Neural progenitor cell (in vitro differentiated cells): ENCODE measurements around the gene TNIK. TPM values are rescaled to one million over a fixed set of nuclear protein-coding genes. Genes with fewer than 3 reads are reported as not detected.

Experiments used
- DNase-seq: peaks from one replicate; pipeline ENCODE4 v3.0.0-alpha.2; 2016; ENCODE audit warnings: low spot score
- H2AFZ ChIP-seq: fragments of 200-600 bp; sonication (generic); replicated peaks from 2 replicates; pipeline ENCODE4 v1.6.1; 2016; ENCODE audit warnings: antibody characterized with exemption
- H3F3A ChIP-seq: fragments of 200-600 bp; sonication (generic); 2 replicates; pipeline ENCODE4 v1.6.1; 2016; ENCODE audit warnings: antibody characterized with exemption, low read depth
- H3K27ac ChIP-seq: fragments of 200-600 bp; sonication (generic); 2 replicates; pipeline ENCODE4 v1.5.1; 2016; ENCODE audit warnings: mild to moderate bottlenecking
- H3K27me3 ChIP-seq: fragments of 200-600 bp; sonication (generic); 2 replicates; pipeline ENCODE4 v1.6.1; 2016; ENCODE audit warnings: mild to moderate bottlenecking, moderate library complexity
- H3K36me3 ChIP-seq: fragments of 200-600 bp; sonication (generic); 2 replicates; pipeline ENCODE4 v1.5.1; 2016
- H3K4me1 ChIP-seq: fragments of 200-600 bp; sonication (generic); 2 replicates; pipeline ENCODE4 v1.6.1; 2016; ENCODE audit warnings: mixed run types
- H3K4me2 ChIP-seq: fragments of 200-600 bp; sonication (generic); 2 replicates; pipeline ENCODE4 v1.6.1; 2016
- H3K4me3 ChIP-seq: fragments of 200-600 bp; sonication (generic); 2 replicates; pipeline ENCODE4 v1.5.1; 2016
- H3K79me2 ChIP-seq: fragments of 200-600 bp; sonication (generic); 2 replicates; pipeline ENCODE4 v1.6.1; 2016; ENCODE audit warnings: low read depth
- H3K9ac ChIP-seq: fragments of 200-600 bp; sonication (generic); 2 replicates; pipeline ENCODE4 v1.6.1; 2016
- H3K9me3 ChIP-seq: fragments of 200-600 bp; sonication (generic); 2 replicates; pipeline ENCODE4 v1.5.1; 2016; ENCODE audit warnings: low read depth
- H4K20me1 ChIP-seq: fragments of 200-600 bp; sonication (generic); 2 replicates; pipeline ENCODE4 v1.6.1; 2016; ENCODE audit warnings: low read depth
- H3K27ac Mint-ChIP-seq: 3 replicates; pipeline ENCODE4 v1.8.0; 2021; ENCODE audit warnings: mixed read lengths
- H3K27me3 Mint-ChIP-seq: 2 replicates; pipeline ENCODE4 v1.8.0; 2022; ENCODE audit warnings: low read depth, mild to moderate bottlenecking, inconsistent platforms, moderate library complexity, mixed read lengths; ENCODE audit not compliant: insufficient read depth
- H3K36me3 Mint-ChIP-seq: 3 replicates; pipeline ENCODE4 v1.8.0; 2021; ENCODE audit warnings: mixed read lengths
- H3K4me1 Mint-ChIP-seq: 3 replicates; pipeline ENCODE4 v1.8.0; 2021; ENCODE audit warnings: mixed read lengths
- H3K4me3 Mint-ChIP-seq: 3 replicates; pipeline ENCODE4 v1.8.0; 2021; ENCODE audit warnings: mild to moderate bottlenecking, moderate library complexity, mixed read lengths
- H3K9me3 Mint-ChIP-seq: 3 replicates; pipeline ENCODE4 v1.8.0; 2020; ENCODE audit warnings: mixed read lengths
- EZH2 ChIP-seq: fragments of 200-600 bp; sonication (generic); IDR thresholded peaks from 2 replicates; pipeline ENCODE4 v1.6.1; 2017; ENCODE audit warnings: antibody characterized with exemption, mild to moderate bottlenecking, moderate library complexity
- EZH2phosphoT487 ChIP-seq: fragments of 200-600 bp; sonication (generic); IDR thresholded peaks from 2 replicates; pipeline ENCODE4 v1.6.1; 2017; ENCODE audit warnings: antibody characterized with exemption
- total RNA-seq: library from RNA; depleted of rRNA; stranded (reverse); fragments of >200 nt; gene quantifications from 2 replicates; pipeline ENCODE4 v1.2.3, GENCODE V29; 2015; ENCODE audit warnings: low replicate concordance
- TF ChIP-seq, protein P1 (sequence below): fragments of 200-600 bp; sonication (generic); IDR thresholded peaks from 2 replicates; pipeline ENCODE4 v1.5.1; 2017; ENCODE audit warnings: antibody characterized with exemption, mild to moderate bottlenecking

The TNIK gene
- total RNA-seq, 1 donor from 2014 or later: 3.0 TPM

DNA sequence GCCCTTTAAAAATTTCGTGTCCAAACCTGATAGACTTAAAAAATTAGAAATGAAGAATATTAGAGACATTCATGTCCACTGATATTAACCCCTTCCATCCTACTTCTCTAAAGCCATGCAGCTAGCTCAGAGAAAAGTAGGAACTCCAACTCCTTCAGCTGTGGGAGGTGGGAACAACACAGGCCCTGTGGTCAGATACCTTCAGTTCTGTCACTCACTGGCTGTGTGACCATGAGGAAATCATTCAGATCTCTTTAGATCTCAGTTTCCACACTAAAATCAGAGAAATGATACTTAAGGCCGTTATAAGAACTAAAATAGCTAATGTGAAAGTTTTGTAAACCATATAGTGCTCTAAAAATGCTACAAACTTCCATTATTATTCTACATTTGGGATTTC is 209.8 kb downstream of the TNIK start:
- Histone ChIP-seq H3K79me2 (no peaks in the 10 kb centered on the region), H3K9ac (no peak overlapping the region), H3K9me3 (no peaks in the 10 kb centered on the region), H4K20me1 (no peaks in the 10 kb centered on the region), H3K4me2 (no peak overlapping the region), H3K27ac (no peak overlapping the region), H3K27me3 (no peaks in the 10 kb centered on the region), H3K4me3 (no peak overlapping the region), H3K4me1 (peaks cover 4% of the 10 kb centered on the region), H2AFZ (no peak overlapping the region), H3F3A (peaks cover 2% of the 10 kb centered on the region), H3K36me3 (no peaks in the 10 kb centered on the region)
- Mint-ChIP-seq H3K4me1 (peaks cover 10% of the 10 kb centered on the region), H3K9me3 (no peaks in the 10 kb centered on the region), H3K36me3 (no peaks in the 10 kb centered on the region), H3K4me3 (no peak overlapping the region), H3K27ac (no peak overlapping the region), H3K27me3 (no peaks in the 10 kb centered on the region)
- TF ChIP-seq EZH2: no peak
- TF ChIP-seq, protein P1, sequence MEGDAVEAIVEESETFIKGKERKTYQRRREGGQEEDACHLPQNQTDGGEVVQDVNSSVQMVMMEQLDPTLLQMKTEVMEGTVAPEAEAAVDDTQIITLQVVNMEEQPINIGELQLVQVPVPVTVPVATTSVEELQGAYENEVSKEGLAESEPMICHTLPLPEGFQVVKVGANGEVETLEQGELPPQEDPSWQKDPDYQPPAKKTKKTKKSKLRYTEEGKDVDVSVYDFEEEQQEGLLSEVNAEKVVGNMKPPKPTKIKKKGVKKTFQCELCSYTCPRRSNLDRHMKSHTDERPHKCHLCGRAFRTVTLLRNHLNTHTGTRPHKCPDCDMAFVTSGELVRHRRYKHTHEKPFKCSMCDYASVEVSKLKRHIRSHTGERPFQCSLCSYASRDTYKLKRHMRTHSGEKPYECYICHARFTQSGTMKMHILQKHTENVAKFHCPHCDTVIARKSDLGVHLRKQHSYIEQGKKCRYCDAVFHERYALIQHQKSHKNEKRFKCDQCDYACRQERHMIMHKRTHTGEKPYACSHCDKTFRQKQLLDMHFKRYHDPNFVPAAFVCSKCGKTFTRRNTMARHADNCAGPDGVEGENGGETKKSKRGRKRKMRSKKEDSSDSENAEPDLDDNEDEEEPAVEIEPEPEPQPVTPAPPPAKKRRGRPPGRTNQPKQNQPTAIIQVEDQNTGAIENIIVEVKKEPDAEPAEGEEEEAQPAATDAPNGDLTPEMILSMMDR: no peak
- no peak for TF ChIP-seq EZH2phosphoT487
- no peak for DNase-seq

DNA sequence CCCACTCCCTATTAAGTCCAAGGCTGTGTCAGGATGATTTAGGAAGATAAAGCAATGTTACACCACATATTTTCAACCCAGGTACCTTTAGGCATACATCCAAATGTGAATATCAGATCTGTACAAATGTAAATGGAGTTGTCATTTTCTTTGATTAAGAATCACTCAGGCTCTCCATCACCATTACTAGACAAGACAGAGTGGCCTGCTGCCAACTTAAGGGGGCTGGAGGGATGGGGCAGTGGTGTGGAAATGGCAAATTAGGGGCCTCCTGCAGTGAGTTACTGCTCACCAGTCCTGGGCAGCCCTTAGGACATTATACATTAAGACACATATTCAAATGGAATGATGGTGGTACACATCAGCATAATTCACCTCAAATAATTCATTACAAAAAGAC is 211.0 kb downstream of the TNIK start:
- H3K27me3 Mint-ChIP-seq: no peaks in the 10 kb centered on the region
- H4K20me1 ChIP-seq: no peaks in the 10 kb centered on the region
- H2AFZ ChIP-seq: no peak overlapping the region
- H3K27ac Mint-ChIP-seq: no peak overlapping the region
- no peak overlapping the region for H3K4me3 ChIP-seq
- H3K9ac ChIP-seq: no peak overlapping the region
- DNase-seq: no peak
- H3K4me1 Mint-ChIP-seq: peaks cover 5% of the 10 kb centered on the region
- H3K4me1 ChIP-seq: no peaks in the 10 kb centered on the region
- TF ChIP-seq, protein P1: no peak
- TF ChIP-seq EZH2phosphoT487 (no peak), EZH2 (no peak)
- no peaks in the 10 kb centered on the region for H3K9me3 ChIP-seq
- H3F3A ChIP-seq: no peaks in the 10 kb centered on the region
- no peak overlapping the region for H3K27ac ChIP-seq
- no peaks in the 10 kb centered on the region for H3K79me2 ChIP-seq
- H3K9me3 Mint-ChIP-seq: no peaks in the 10 kb centered on the region
- no peaks in the 10 kb centered on the region for H3K36me3 ChIP-seq
- H3K4me3 Mint-ChIP-seq: no peak overlapping the region
- no peaks in the 10 kb centered on the region for H3K36me3 Mint-ChIP-seq
- no peaks in the 10 kb centered on the region for H3K27me3 ChIP-seq
- H3K4me2 ChIP-seq: no peak overlapping the region

DNA sequence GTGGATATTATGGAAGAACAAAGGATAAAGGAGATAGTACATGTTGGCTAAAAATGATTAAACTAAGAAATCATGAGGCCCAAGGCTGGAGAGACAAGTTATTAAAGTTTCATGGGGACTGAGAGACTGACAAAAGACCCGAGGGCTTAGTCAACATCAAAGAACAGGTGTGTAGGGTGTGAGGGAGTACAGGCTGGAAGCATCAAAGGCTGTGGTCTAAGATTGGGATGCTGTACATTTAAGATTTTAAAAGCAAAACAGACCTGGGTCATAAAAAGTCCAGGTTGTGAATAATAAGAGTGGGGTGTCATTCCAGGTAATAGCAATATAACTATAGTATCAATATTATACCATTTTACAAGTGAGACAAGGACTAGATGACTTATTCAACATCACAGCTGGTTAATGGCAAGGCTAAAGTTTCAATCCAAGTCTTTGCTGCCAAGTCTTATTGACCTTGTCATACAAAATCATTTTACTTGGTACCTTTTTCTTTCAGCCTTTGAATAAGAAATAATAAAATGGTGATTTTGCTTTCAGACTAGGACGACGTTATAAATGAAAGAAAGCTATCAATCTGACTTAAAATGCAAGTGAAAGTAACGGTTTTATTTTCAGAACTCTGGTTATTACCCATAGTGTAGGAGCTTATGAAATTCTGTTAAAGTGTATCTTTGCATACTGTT is 211.6 kb downstream of the TNIK start:
- H3K4me3 Mint-ChIP-seq: no peak overlapping the region
- H3K9me3 Mint-ChIP-seq: no peaks in the 10 kb centered on the region
- H3K4me1 Mint-ChIP-seq: peaks cover 4% of the 10 kb centered on the region
- TF ChIP-seq EZH2phosphoT487 (no peak), EZH2 (no peak)
- TF ChIP-seq, protein P1: no peak
- Histone ChIP-seq H3F3A (no peaks in the 10 kb centered on the region), H3K27ac (no peak overlapping the region), H2AFZ (no peak overlapping the region), H3K27me3 (no peaks in the 10 kb centered on the region), H3K9ac (no peak overlapping the region), H3K4me1 (no peaks in the 10 kb centered on the region), H3K79me2 (no peaks in the 10 kb centered on the region), H3K4me2 (no peak overlapping the region), H4K20me1 (no peaks in the 10 kb centered on the region), H3K9me3 (no peaks in the 10 kb centered on the region), H3K4me3 (no peak overlapping the region), H3K36me3 (no peaks in the 10 kb centered on the region)
- no peaks in the 10 kb centered on the region for H3K36me3 Mint-ChIP-seq
- H3K27me3 Mint-ChIP-seq: no peaks in the 10 kb centered on the region
- no peak for DNase-seq
- no peak overlapping the region for H3K27ac Mint-ChIP-seq
